K562 (cell line): ENCODE measurements around the gene ZNF586. TPM values are rescaled to one million over a fixed set of nuclear protein-coding genes. Genes with fewer than 3 reads are reported as not detected.

Experiments used
- ATAC-seq: fragments of 200-7000 bp; cut with Tn5 transposase; 3 replicates; pipeline ENCODE4 v1.9.1; 2020; ENCODE audit warnings: moderate library complexity
- BruUV-seq: library from RNA; stranded (reverse); fragments of 400-500 nt; replicated peaks from 2 replicates; lab custom pipeline; 2021; lab: Mats Ljungman, UMichigan
- CTCF ChIA-PET: fragments of 300-600 bp; formaldehyde crosslinking; extraction: SDS; loops from one replicate; lab custom pipeline; 2021; ENCODE audit warnings: low intra/inter-chr PET ratio; lab: Yijun Ruan, JAX
- POLR2A ChIA-PET: fragments of 300-600, 350-650 bp; sonication (Branson Sonifier 250); formaldehyde crosslinking; extraction: SDS; loops from one replicate; lab custom pipeline; 2021; ENCODE audit warnings: antibody characterized with exemption, inconsistent platforms; lab: Yijun Ruan, JAX
- DNase-seq, 4 experiments: peaks; one replicate each; pipeline versions ENCODE4 v3.0.0 to v3.0.0-alpha.2; 2011 to 2018; ENCODE audit warnings: low spot score in 3 of 4, mixed read lengths in 3 of 4; ENCODE audit errors: extremely low read depth in 1 of 4
- FAIRE-seq: peaks from 2 replicates; lab custom pipeline; 2011; peaks lifted over from hg19 to GRCh38; lab: Jason Lieb, UNC
- H2AFZ ChIP-seq: 2 replicates; pipeline ENCODE4 v1.6.0; 2011; ENCODE audit warnings: low read depth, low read length, control low read depth, inconsistent platforms
- H3K27ac ChIP-seq: fragments of 200-600 bp; 3 replicates; pipeline ENCODE4 v1.8.0; 2011; ENCODE audit warnings: low read depth, mild to moderate bottlenecking, control low read depth, inconsistent platforms, low read length, moderate library complexity, mixed read lengths; ENCODE audit errors: extremely low read depth
- H3K27me3 ChIP-seq, 2 experiments: fragments of 300-600 bp in 1 of 2; 2 replicates in 1 of 2; 3 replicates in 1 of 2; pipeline versions ENCODE4 v1.6.0 to v1.8.0; 2011; ENCODE audit warnings: inconsistent platforms in 2 of 2, low read length in 2 of 2, mild to moderate bottlenecking in 1 of 2, mixed read lengths in 1 of 2, moderate library complexity in 1 of 2; ENCODE audit not compliant: control insufficient read depth in 2 of 2, insufficient read depth in 2 of 2
- H3K36me3 ChIP-seq: fragments of 300-600 bp; 3 replicates; pipeline ENCODE4 v1.8.0; 2011; ENCODE audit warnings: mild to moderate bottlenecking, low read length, inconsistent platforms; ENCODE audit not compliant: control insufficient read depth, insufficient read depth
- H3K4me1 ChIP-seq, 2 experiments: fragments of 200-600 bp in 1 of 2; replicated peaks in 1 of 2; 2 replicates in 1 of 2; 3 replicates in 1 of 2; pipeline versions ENCODE4 v1.5.1 to v1.8.0; 2011; ENCODE audit warnings: inconsistent platforms in 2 of 2, low read length in 2 of 2, mild to moderate bottlenecking in 1 of 2, mixed read lengths in 1 of 2, moderate library complexity in 1 of 2; ENCODE audit not compliant: control insufficient read depth in 2 of 2, insufficient read depth in 2 of 2
- H3K4me2 ChIP-seq: 2 replicates; pipeline ENCODE4 v1.6.1; 2011; ENCODE audit warnings: low read length, control low read depth, inconsistent platforms, mixed read lengths; ENCODE audit not compliant: insufficient read depth
- H3K4me3 ChIP-seq: fragments of 200-600 bp; sonication (generic), shearing (Covaris generic); 2 replicates; pipeline ENCODE4 v1.5.1; 2016; ENCODE audit warnings: control low read depth, inconsistent platforms
- H3K79me2 ChIP-seq: fragments of 200-600 bp; 3 replicates; pipeline ENCODE4 v1.8.0; 2011; ENCODE audit warnings: low read length, inconsistent platforms; ENCODE audit not compliant: control insufficient read depth, insufficient read depth
- H3K9ac ChIP-seq, 2 experiments: 2 replicates each; pipeline versions ENCODE4 v1.6.0 to v1.6.1; 2011; ENCODE audit warnings: low read depth in 2 of 2, low read length in 2 of 2, control low read depth in 1 of 2, inconsistent platforms in 1 of 2, mild to moderate bottlenecking in 1 of 2, mixed read lengths in 1 of 2; ENCODE audit not compliant: insufficient read depth in 1 of 2
- H3K9me1 ChIP-seq: one replicate; pipeline ENCODE4 v1.6.0; 2011; ENCODE audit warnings: inconsistent platforms, mild to moderate bottlenecking, low read length, moderate library complexity; ENCODE audit not compliant: control insufficient read depth, insufficient read depth
- H3K9me3 ChIP-seq: replicated peaks from 2 replicates; pipeline ENCODE4 v1.5.1; 2011; ENCODE audit warnings: low read depth, low read length, inconsistent platforms; ENCODE audit not compliant: control insufficient read depth, insufficient read depth
- H4K20me1 ChIP-seq: replicated peaks from 2 replicates; pipeline ENCODE4 v1.6.1; 2011; ENCODE audit warnings: low read length, inconsistent platforms, mixed read lengths; ENCODE audit not compliant: control insufficient read depth, insufficient read depth
- C11orf30 ChIP-seq: fragments of 450-650 bp; IDR thresholded peaks from 2 replicates; pipeline ENCODE4 v1.6.1; 2016; ENCODE audit warnings: low read depth, mild to moderate bottlenecking
- CREB3L1 ChIP-seq: fragments of 450-650 bp; IDR thresholded peaks from 2 replicates; pipeline ENCODE4 v1.6.1; 2014; ENCODE audit warnings: low read depth, mild to moderate bottlenecking, moderate library complexity, borderline replicate concordance
- ESRRB ChIP-seq: fragments of 250-450 bp; sonication (Bioruptor Pico); IDR thresholded peaks from 2 replicates; pipeline ENCODE4 v1.5.0; 2020; ENCODE audit warnings: mild to moderate bottlenecking, moderate library complexity, borderline replicate concordance
- FOXA3 ChIP-seq, 2 experiments: fragments of 450-650 bp in 1 of 2; sonication (generic) in 1 of 2; formaldehyde crosslinking; IDR thresholded peaks in 1 of 2; conservative IDR thresholded peaks in 1 of 2; 2 replicates each; pipeline versions ENCODE4 v1.4.0 to v1.8.0; 2020 to 2022; ENCODE audit warnings: mild to moderate bottlenecking in 2 of 2, missing genetic modification reagents in 1 of 2
- MAFG ChIP-seq: fragments of 450-650 bp; conservative IDR thresholded peaks from 2 replicates; pipeline ENCODE4 v1.6.1; 2016; ENCODE audit warnings: missing genetic modification characterization, missing compliant biosample characterization
- MIER1 ChIP-seq: fragments of 450-650 bp; IDR thresholded peaks from 2 replicates; pipeline ENCODE4 v1.6.1; 2016; ENCODE audit warnings: antibody characterized with exemption, mild to moderate bottlenecking, low read depth
- MTA2 ChIP-seq: fragments of 450-650 bp; IDR thresholded peaks from 2 replicates; pipeline ENCODE4 v1.6.1; 2016; ENCODE audit warnings: low read depth
- RBM39 ChIP-seq: fragments of 200-400 bp; formaldehyde crosslinking; optimal IDR thresholded peaks from 2 replicates; pipeline ENCODE3; 2018; ENCODE audit warnings: low read depth, low read length
- TBP ChIP-seq: optimal IDR thresholded peaks from 2 replicates; pipeline ENCODE3; 2011; ENCODE audit warnings: low read depth, low read length, improper control_type of control experiment
- XRCC3 ChIP-seq: fragments of 450-650 bp; IDR thresholded peaks from 2 replicates; pipeline ENCODE4 v1.6.1; 2017; ENCODE audit warnings: mild to moderate bottlenecking, moderate library complexity
- ZNF165 ChIP-seq: fragments of 250-450 bp; sonication (Bioruptor Pico); IDR thresholded peaks from 2 replicates; pipeline ENCODE4 v1.4.0; 2020; ENCODE audit warnings: borderline replicate concordance
- ZNF274 ChIP-seq: IDR thresholded peaks from 2 replicates; pipeline ENCODE4 v1.6.1; 2011; ENCODE audit warnings: low read depth, mild to moderate bottlenecking, low read length, moderate library complexity, borderline replicate concordance
- ZNF316 ChIP-seq: fragments of 450-650 bp; IDR thresholded peaks from 2 replicates; pipeline ENCODE4 v1.6.1; 2016
- ZNF57 ChIP-seq: fragments of 450-650 bp; formaldehyde crosslinking; IDR thresholded peaks from 2 replicates; pipeline ENCODE4 v1.4.0; 2020; ENCODE audit warnings: mild to moderate bottlenecking, moderate library complexity
- ZNF586 ChIP-seq: fragments of 450-650 bp; formaldehyde crosslinking; conservative IDR thresholded peaks from 2 replicates; pipeline ENCODE4 v1.4.0; 2020; ENCODE audit warnings: mild to moderate bottlenecking, moderate library complexity
- ZNF75A ChIP-seq: fragments of 450-650 bp; formaldehyde crosslinking; IDR thresholded peaks from 2 replicates; pipeline ENCODE4 v1.4.0; 2020; ENCODE audit warnings: mild to moderate bottlenecking
- WGBS: fragments of 100-300 bp; shearing (Covaris generic); methylation state at CpG from one replicate; pipeline ENCODE4 v1.1.6; 2016; ENCODE audit warnings: low coverage, mixed read lengths; ENCODE audit not compliant: insufficient coverage; ENCODE audit errors: missing lambda C conversion rate; 5-methylcytosine and 5-hydroxymethylcytosine counted together
- in situ Hi-C: fragments of 300-500 bp; cut with MboI; formaldehyde crosslinking; loops from 4 replicates; pipeline ENCODE4 v1.15.0; 2018; ENCODE audit warnings: inconsistent platforms, mixed read lengths
- intact Hi-C: fragments of 100-400 bp; cut with micrococcal nuclease; formaldehyde crosslinking; loops from 2 replicates; pipeline ENCODE4 v1.14.2; 2022
- polyA plus RNA-seq, 8 experiments: library from polyadenylated mRNA; depleted of rRNA in 4 of 8; stranded (reverse) in 5 of 8; unstranded in 3 of 8; fragments of >200 nt; fragmentation: Nextera tagmentation in 2 of 8; fragmentation: Illumina TruSeq in 1 of 8; extraction: Ambion mirVana in 2 of 8; extraction: Trizol in 1 of 8; gene quantifications; 2 replicates each; pipeline versions ENCODE4 v1.2.1 to v1.2.3, GENCODE V29; 2011 to 2014; ENCODE audit warnings: inconsistent platforms in 1 of 8, missing spikeins in 1 of 8
- total RNA-seq, 7 experiments: library from RNA; depleted of rRNA in 6 of 7; stranded (reverse); fragments of >200 nt in 6 of 7; fragmentation: Illumina TruSeq in 2 of 7; extraction: Trizol in 2 of 7; gene quantifications; 2 replicates each; pipeline versions ENCODE4 v1.2.1 to v1.2.3, GENCODE V29; 2011 to 2021; ENCODE audit warnings: low replicate concordance in 1 of 7

ZNF586 gene
- total and polyA plus RNA-seq, 9 of the 15 experiments (the other 6 are each of a cell fraction or from before 2014, with no cell fraction given) = 2.5 to 12.6 (median 8.4) TPM

GRCh38 chr19:57755031-57755430 lies 14.4 kb upstream of the ZNF586 start:
- FAIRE-seq = no peak

GRCh38 chr19:57757941-57758340 lies 11.5 kb upstream of the ZNF586 start:
- 81% methylated on average over 2 of the region's 2 CpGs for WGBS
- FAIRE-seq (no peak), ATAC-seq (no peak), DNase-seq (no peak)
- in situ Hi-C loops (no loop called here), intact Hi-C loops (no loop called here)
- H3K9me1 ChIP-seq = no peaks in the 10 kb centered on the region
- H3K27me3 ChIP-seq = no peaks in the 10 kb centered on the region
- peaks cover 31% of the 10 kb centered on the region for H3K9me3 ChIP-seq
- H3K4me1 ChIP-seq = no peaks in the 10 kb centered on the region
- no peak overlapping the region for H3K4me3 ChIP-seq
- BruUV-seq = no TSS peak
- no peak overlapping the region for H3K4me2 ChIP-seq
- ChIA-PET CTCF (no interaction called here), POLR2A (interaction anchor here (1.0 kb wide), 1 partner anchor 12 kb away, joined by 5 read pairs; the partner anchor contains the start of gene ZNF586)
- H2AFZ ChIP-seq = no peak overlapping the region
- H3K36me3 ChIP-seq = peaks cover 46% of the 10 kb centered on the region
- H3K27ac ChIP-seq = no peak overlapping the region
- H3K9ac ChIP-seq = no peak overlapping the region
- H3K79me2 ChIP-seq = no peaks in the 10 kb centered on the region
- no peaks in the 10 kb centered on the region for H4K20me1 ChIP-seq
- TF ChIP-seq TBP (no peak), ZNF274 (no peak), ZNF57 (CRISPR knock-in tag) (no peak), ESRRB (CRISPR knock-in tag) (no peak), CREB3L1 (no peak), RBM39 (no peak), ZNF165 (CRISPR knock-in tag) (no peak), MAFG (tag) (peak; percentile 37; the same call in 1 of the 2 replicates), MTA2 (no peak), MIER1 (no peak), ZNF316 (peak; percentile 69), ZNF586 (no peak), C11orf30 (peak; percentile 33; the same call in 1 of the 2 replicates), FOXA3 (CRISPR knock-in tag; conservative IDR thresholded peaks at IDR 0.05 in 1 of 2, IDR thresholded peaks at IDR 0.05 in 1 of 2) (no peak)

More at GRCh38 chr19:57755031-57755430, 14.4 kb upstream of the ZNF586 start:
- Histone ChIP-seq H2AFZ (no peak overlapping the region), H3K4me1 (no peaks in the 10 kb centered on the region), H3K4me2 (no peak overlapping the region)
- no peak for DNase-seq
- ATAC-seq = no peak
- POLR2A ChIA-PET = interaction anchor here (2.1 kb wide), 1 partner anchor 8 kb away, joined by 12 read pairs; the partner anchor contains the start of gene ZNF776
- BruUV-seq = no TSS peak
- TF ChIP-seq XRCC3 = no peak
- TF ChIP-seq ZNF75A = peak; percentile 90
- TF ChIP-seq, all 486 proteins: peak for 1
- no peaks in the 10 kb centered on the region; a peak in 1 of 5 replicates for H3K27me3 ChIP-seq
- no peak overlapping the region for H3K9ac ChIP-seq
- no peaks in the 10 kb centered on the region for H3K9me1 ChIP-seq
- CTCF ChIA-PET = interaction anchor here (0.6 kb wide), 1 partner anchor 10 kb away, joined by 3 read pairs; no protein-coding TSS in a partner anchor
- no peaks in the 10 kb centered on the region for H3K79me2 ChIP-seq
- in situ Hi-C loops = no loop called here
- H3K9me3 ChIP-seq = peaks cover 34% of the 10 kb centered on the region
- 95% methylated on average over 4 of the region's 4 CpGs for WGBS
- intact Hi-C loops = no loop called here
- no peaks in the 10 kb centered on the region for H4K20me1 ChIP-seq
- H3K36me3 ChIP-seq = peaks cover 72% of the 10 kb centered on the region
- H3K27ac ChIP-seq = no peak overlapping the region
- H3K4me3 ChIP-seq = no peak overlapping the region
